Peyer's patch (tissue), 4 donors: ENCODE data around the gene GRIK4.

ENCODE experiments used
- POLR2A ChIP-seq, 2 donors: fragments of 450-650 bp; IDR thresholded peaks; one replicate each; pipeline ENCODE4 v1.5.1; 2017; ENCODE audit warnings: antibody characterized with exemption in 2 of 2, mild to moderate bottlenecking in 2 of 2, moderate library complexity in 2 of 2
- TF ChIP-seq, protein P1 (sequence below), 6 experiments: fragments of 450-650 bp in 4 of 6; fragments of 200-600 bp in 2 of 6; sonication (generic) in 1 of 6; IDR thresholded peaks; one replicate each; pipeline ENCODE4 v1.5.1; 2017 to 2019; ENCODE audit warnings: antibody characterized with exemption in 6 of 6, mild to moderate bottlenecking in 3 of 6, moderate library complexity in 1 of 6

DNA sequence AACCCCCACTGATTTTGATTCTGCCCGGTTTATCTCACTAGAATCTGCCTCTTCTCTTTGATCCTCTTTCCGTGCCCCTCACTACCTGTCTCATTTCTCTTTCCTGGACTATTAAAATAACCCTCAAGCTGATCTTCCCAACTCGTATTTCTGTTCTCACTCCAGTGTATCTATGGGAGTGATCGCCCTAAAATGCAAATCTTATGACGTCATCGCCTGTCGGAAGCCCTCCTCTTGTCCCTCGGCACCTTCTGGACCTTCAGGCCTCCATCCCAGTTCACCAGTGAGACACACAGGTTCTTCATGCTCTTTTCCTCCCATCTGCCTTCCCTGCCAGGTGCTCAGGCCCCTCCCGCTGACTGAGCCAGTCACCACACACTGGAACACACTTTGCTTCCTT lies 277.8 kb downstream of the GRIK4 start:
- TF ChIP-seq, protein P1, sequence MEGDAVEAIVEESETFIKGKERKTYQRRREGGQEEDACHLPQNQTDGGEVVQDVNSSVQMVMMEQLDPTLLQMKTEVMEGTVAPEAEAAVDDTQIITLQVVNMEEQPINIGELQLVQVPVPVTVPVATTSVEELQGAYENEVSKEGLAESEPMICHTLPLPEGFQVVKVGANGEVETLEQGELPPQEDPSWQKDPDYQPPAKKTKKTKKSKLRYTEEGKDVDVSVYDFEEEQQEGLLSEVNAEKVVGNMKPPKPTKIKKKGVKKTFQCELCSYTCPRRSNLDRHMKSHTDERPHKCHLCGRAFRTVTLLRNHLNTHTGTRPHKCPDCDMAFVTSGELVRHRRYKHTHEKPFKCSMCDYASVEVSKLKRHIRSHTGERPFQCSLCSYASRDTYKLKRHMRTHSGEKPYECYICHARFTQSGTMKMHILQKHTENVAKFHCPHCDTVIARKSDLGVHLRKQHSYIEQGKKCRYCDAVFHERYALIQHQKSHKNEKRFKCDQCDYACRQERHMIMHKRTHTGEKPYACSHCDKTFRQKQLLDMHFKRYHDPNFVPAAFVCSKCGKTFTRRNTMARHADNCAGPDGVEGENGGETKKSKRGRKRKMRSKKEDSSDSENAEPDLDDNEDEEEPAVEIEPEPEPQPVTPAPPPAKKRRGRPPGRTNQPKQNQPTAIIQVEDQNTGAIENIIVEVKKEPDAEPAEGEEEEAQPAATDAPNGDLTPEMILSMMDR (IDR thresholded peaks at IDR 0.05), result no peak
- TF ChIP-seq POLR2A (IDR thresholded peaks at IDR 0.05), result no peak
